T-helper 1 cell treated with Interleukin-12 subunit alpha and Interleukin-12 subunit beta and Interleukin-4 antibody, amounts not matched to agents 30 μg/mL and 1 μg/mL, for 36 hours (primary cell): ENCODE measurements around the gene SLC30A3.

Source experiments
- H3K27ac Mint-ChIP-seq: one replicate; pipeline ENCODE4 v1.8.0; 2021; ENCODE audit warnings: mild to moderate bottlenecking, mixed read lengths
- H3K27me3 Mint-ChIP-seq: one replicate; pipeline ENCODE4 v1.8.0; 2021; ENCODE audit warnings: low read depth, mixed read lengths
- H3K36me3 Mint-ChIP-seq: one replicate; pipeline ENCODE4 v1.8.0; 2021; ENCODE audit warnings: low read depth, mixed read lengths
- H3K4me1 Mint-ChIP-seq: one replicate; pipeline ENCODE4 v1.8.0; 2021; ENCODE audit warnings: low read depth, mixed read lengths
- H3K4me3 Mint-ChIP-seq: one replicate; pipeline ENCODE4 v1.8.0; 2021; ENCODE audit warnings: mild to moderate bottlenecking, moderate library complexity, mixed read lengths
- H3K9me3 Mint-ChIP-seq: one replicate; pipeline ENCODE4 v1.8.0; 2021; ENCODE audit warnings: mixed read lengths

Gene SLC30A3

GRCh38 chr2:27258051-27258450 is 4.8 kb downstream of the SLC30A3 start:
- H3K27ac Mint-ChIP-seq: no peak overlapping the region
- no peaks in the 10 kb centered on the region for H3K9me3 Mint-ChIP-seq
- H3K4me3 Mint-ChIP-seq: no peak overlapping the region
- H3K27me3 Mint-ChIP-seq: peaks cover 50% of the 10 kb centered on the region
- no peaks in the 10 kb centered on the region for H3K36me3 Mint-ChIP-seq
- peaks cover 8% of the 10 kb centered on the region for H3K4me1 Mint-ChIP-seq

- Mint-ChIP-seq H3K27me3 (peaks cover 50% of the 10 kb centered on the region), H3K4me3 (no peak overlapping the region), H3K36me3 (no peaks in the 10 kb centered on the region), H3K9me3 (no peaks in the 10 kb centered on the region), H3K4me1 (peaks cover 8% of the 10 kb centered on the region), H3K27ac (no peak overlapping the region)
Observed at GRCh38 chr2:27256855-27257454, 5.9 kb downstream of the SLC30A3 start.

GRCh38 chr2:27255660-27256059 is 7.2 kb downstream of the SLC30A3 start:
- H3K4me3 Mint-ChIP-seq: no peak overlapping the region
- no peaks in the 10 kb centered on the region for H3K9me3 Mint-ChIP-seq
- H3K27me3 Mint-ChIP-seq: peaks cover 41% of the 10 kb centered on the region
- H3K36me3 Mint-ChIP-seq: no peaks in the 10 kb centered on the region
- H3K27ac Mint-ChIP-seq: no peak overlapping the region
- H3K4me1 Mint-ChIP-seq: no peaks in the 10 kb centered on the region

- Mint-ChIP-seq H3K4me3 (no peak overlapping the region), H3K36me3 (no peaks in the 10 kb centered on the region), H3K27me3 (peaks cover 36% of the 10 kb centered on the region), H3K27ac (no peak overlapping the region), H3K9me3 (no peaks in the 10 kb centered on the region), H3K4me1 (no peaks in the 10 kb centered on the region)
Observed at GRCh38 chr2:27255187-27255586, 7.7 kb downstream of the SLC30A3 start.

GRCh38 chr2:27251766-27252165 is 11.1 kb downstream of the SLC30A3 start:
- Mint-ChIP-seq H3K4me3 (no peak overlapping the region), H3K9me3 (no peaks in the 10 kb centered on the region), H3K36me3 (no peaks in the 10 kb centered on the region)

GRCh38 chr2:27250652-27251379 is 12.0 kb downstream of the SLC30A3 start:
- no peaks in the 10 kb centered on the region for H3K9me3 Mint-ChIP-seq
- H3K27ac Mint-ChIP-seq: no peak overlapping the region
- H3K4me1 Mint-ChIP-seq: peaks cover 2% of the 10 kb centered on the region
- H3K4me3 Mint-ChIP-seq: no peak overlapping the region
- no peaks in the 10 kb centered on the region for H3K36me3 Mint-ChIP-seq
- H3K27me3 Mint-ChIP-seq: peaks cover 26% of the 10 kb centered on the region

More at GRCh38 chr2:27251766-27252165, 11.1 kb downstream of the SLC30A3 start:
- H3K27ac Mint-ChIP-seq: no peak overlapping the region
- peaks cover 2% of the 10 kb centered on the region for H3K4me1 Mint-ChIP-seq
- peaks cover 29% of the 10 kb centered on the region for H3K27me3 Mint-ChIP-seq

GRCh38 chr2:27249891-27250651 is 12.8 kb downstream of the SLC30A3 start:
- Mint-ChIP-seq H3K36me3 (no peaks in the 10 kb centered on the region), H3K27me3 (peaks cover 19% of the 10 kb centered on the region), H3K4me1 (peaks cover 2% of the 10 kb centered on the region), H3K4me3 (no peak overlapping the region), H3K27ac (no peak overlapping the region), H3K9me3 (no peaks in the 10 kb centered on the region)

GRCh38 chr2:27249159-27249890 is 13.5 kb downstream of the SLC30A3 start:
- H3K4me1 Mint-ChIP-seq: peaks cover 2% of the 10 kb centered on the region
- no peaks in the 10 kb centered on the region for H3K9me3 Mint-ChIP-seq
- no peak overlapping the region for H3K4me3 Mint-ChIP-seq

GRCh38 chr2:27247893-27248292 is 15.0 kb downstream of the SLC30A3 start:
- Mint-ChIP-seq H3K4me3 (no peak overlapping the region), H3K27ac (no peak overlapping the region), H3K27me3 (peaks cover 11% of the 10 kb centered on the region), H3K4me1 (peaks cover 2% of the 10 kb centered on the region), H3K9me3 (no peaks in the 10 kb centered on the region), H3K36me3 (peaks cover 9% of the 10 kb centered on the region)

More at GRCh38 chr2:27249159-27249890, 13.5 kb downstream of the SLC30A3 start:
- Mint-ChIP-seq H3K27ac (no peak overlapping the region), H3K36me3 (no peaks in the 10 kb centered on the region), H3K27me3 (peaks cover 12% of the 10 kb centered on the region)

GRCh38 chr2:27245626-27246025 is 17.2 kb downstream of the SLC30A3 start:
- Mint-ChIP-seq H3K4me3 (no peak overlapping the region), H3K27ac (no peak overlapping the region), H3K36me3 (peaks cover 12% of the 10 kb centered on the region), H3K27me3 (peaks cover 7% of the 10 kb centered on the region), H3K4me1 (peaks cover 2% of the 10 kb centered on the region), H3K9me3 (no peaks in the 10 kb centered on the region)

- H3K36me3 Mint-ChIP-seq: peaks cover 17% of the 10 kb centered on the region
- peak overlapping the region; percentile 29 for H3K27ac Mint-ChIP-seq
- H3K4me1 Mint-ChIP-seq: peaks cover 2% of the 10 kb centered on the region
- H3K4me3 Mint-ChIP-seq: no peak overlapping the region
- H3K9me3 Mint-ChIP-seq: no peaks in the 10 kb centered on the region
- H3K27me3 Mint-ChIP-seq: peaks cover 7% of the 10 kb centered on the region
Observed at GRCh38 chr2:27245116-27245515, 17.7 kb downstream of the SLC30A3 start.

- Mint-ChIP-seq H3K27ac (no peak overlapping the region), H3K9me3 (no peaks in the 10 kb centered on the region), H3K4me3 (no peak overlapping the region), H3K4me1 (no peaks in the 10 kb centered on the region), H3K27me3 (peaks cover 5% of the 10 kb centered on the region), H3K36me3 (peaks cover 17% of the 10 kb centered on the region)
Observed at GRCh38 chr2:27243391-27244130, 19.3 kb downstream of the SLC30A3 start.

- Mint-ChIP-seq H3K36me3 (peaks cover 23% of the 10 kb centered on the region), H3K27me3 (no peaks in the 10 kb centered on the region)
Observed at GRCh38 chr2:27242614-27242951, 20.3 kb downstream of the SLC30A3 start.

More at GRCh38 chr2:27242614-27242951, 20.3 kb downstream of the SLC30A3 start:
- Mint-ChIP-seq H3K9me3 (no peaks in the 10 kb centered on the region), H3K4me1 (no peaks in the 10 kb centered on the region), H3K27ac (no peak overlapping the region), H3K4me3 (no peak overlapping the region)
